ENCODE measurements around the gene OR1K1. TPM values are rescaled to one million over a fixed set of nuclear protein-coding genes. Genes with fewer than 3 reads are reported as not detected.
"Not testable (repeated sequence)": the region's sequence is repeated elsewhere in the genome, so short reads cannot be mapped to it uniquely, and the experiment has no call there.

The OR1K1 gene
- total and polyA plus RNA-seq, 2 donors (not counting 3 experiments of a cell fraction or from before 2014, with no cell fraction given) = not detected

DNA sequence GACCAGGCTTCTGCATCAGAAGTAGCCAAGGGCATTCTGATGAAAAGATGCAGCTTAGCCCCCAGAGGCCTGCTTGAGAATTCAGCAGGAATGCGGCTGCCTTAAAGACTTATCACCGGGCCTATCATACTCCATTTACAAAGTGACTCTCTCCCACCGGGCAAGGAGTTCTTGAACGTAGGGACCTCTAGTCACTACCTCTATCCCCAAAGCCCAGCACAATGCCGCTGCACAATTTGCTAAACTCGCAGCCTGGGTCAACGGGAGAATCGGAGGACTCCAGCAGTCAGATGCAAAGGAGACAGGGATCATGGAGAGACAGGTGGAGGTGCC is 27.8 kb downstream of the OR1K1 start:
- peak overlapping the region; percentile 50 to 84 (median 57) for H3K4me3 ChIP-seq (replicated peaks in 1 of 3; ENCODE audit: insufficient read depth in 1 of 3, low read depth in 1 of 3, low read length in 3 of 3)
- H3K36me3 ChIP-seq (ENCODE audit: control insufficient read depth in 2 of 2, extremely low read depth in 1 of 2, insufficient read depth in 2 of 2, low read length in 2 of 2) = peaks cover 7 to 14% of the 10 kb centered on the region in 2 experiments
- peaks cover 26% of the 10 kb centered on the region for H3K79me2 ChIP-seq (ENCODE audit: control insufficient read depth, insufficient read depth, low read length)
- intact Hi-C loops (cut with micrococcal nuclease) = loop anchor here (1.0 to 10.0 kb wide), 2 partner anchors 7 to 1543 kb away; no protein-coding TSS in a partner anchor
- ChIA-PET CTCF (interaction anchor here (1.2 to 2.0 kb wide), 4 partner anchors 8 to 17 kb away, joined by 3 to 10 read pairs (median 7); no protein-coding TSS in a partner anchor), POLR2A (interaction anchor here (0.6 to 1.9 kb wide), 6 partner anchors 8 to 85 kb away, joined by 3 to 8 read pairs (median 6); partner anchors contain the start of gene ZBTB6)
- H3K9me1 ChIP-seq (replicated peaks; ENCODE audit: control insufficient read depth, extremely low read depth, insufficient read depth, low read length) = no peaks in the 10 kb centered on the region
- no peaks in the 10 kb centered on the region for H4K20me1 ChIP-seq (replicated peaks; ENCODE audit: control insufficient read depth, extremely low read depth, insufficient read depth, low read length)
- H3K9me3 ChIP-seq (replicated peaks; ENCODE audit: control insufficient read depth, insufficient read depth, low read length) = no peaks in the 10 kb centered on the region
- DNase-seq (ENCODE audit: low read depth, low spot score) (no peak), FAIRE-seq (peak; percentile 31)
- H3K27ac ChIP-seq (ENCODE audit: insufficient read depth, low read depth, low read length) = peak overlapping the region; percentile 84
- peak overlapping the region; percentile 73 for H3K4me2 ChIP-seq (ENCODE audit: insufficient read depth, low read length)
- TSS peak; percentile 35 for BruUV-seq (replicated peaks)
- no peaks in the 10 kb centered on the region for H3K27me3 ChIP-seq (ENCODE audit: control insufficient read depth in 2 of 2, insufficient read depth in 2 of 2, low read length in 2 of 2)
- peaks cover 17% of the 10 kb centered on the region for H3K4me1 ChIP-seq (ENCODE audit: control insufficient read depth, extremely low read depth, insufficient read depth, low read length)
- dilution Hi-C loops (cut with MboI; ENCODE audit: extremely low pct_ligation_motif_present, low sequenced_read_pairs) = no loop called here
- H2AFZ ChIP-seq (ENCODE audit: low read depth, low read length) = peak overlapping the region; percentile 6
- peak overlapping the region; percentile 91 for H3K9ac ChIP-seq (replicated peaks; ENCODE audit: extremely low read depth, insufficient read depth, low read length)
- TF ChIP-seq, protein P1, sequence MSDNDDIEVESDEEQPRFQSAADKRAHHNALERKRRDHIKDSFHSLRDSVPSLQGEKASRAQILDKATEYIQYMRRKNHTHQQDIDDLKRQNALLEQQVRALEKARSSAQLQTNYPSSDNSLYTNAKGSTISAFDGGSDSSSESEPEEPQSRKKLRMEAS (IDR thresholded peaks at IDR 0.05; ENCODE audit: insufficient read depth, insufficient read length) = no peak
- no peak for TF ChIP-seq EZH2 (IDR thresholded peaks at IDR 0.05; ENCODE audit: borderline replicate concordance, low read depth, low read length, severe bottlenecking)
- no peak for TF ChIP-seq MYC (IDR thresholded peaks at IDR 0.05; ENCODE audit: low read depth, low read length)
- TF ChIP-seq POLR2A (IDR thresholded peaks at IDR 0.05; ENCODE audit: low read depth, low read length) = no peak
- no peak for TF ChIP-seq POLR2AphosphoS5 (IDR thresholded peaks at IDR 0.05; ENCODE audit: insufficient read depth, low read depth, low read length)
- no peak for TF ChIP-seq JUN (IDR thresholded peaks at IDR 0.05; ENCODE audit: borderline replicate concordance, insufficient read depth, insufficient read length, low read depth)
- TF ChIP-seq, protein P2, sequence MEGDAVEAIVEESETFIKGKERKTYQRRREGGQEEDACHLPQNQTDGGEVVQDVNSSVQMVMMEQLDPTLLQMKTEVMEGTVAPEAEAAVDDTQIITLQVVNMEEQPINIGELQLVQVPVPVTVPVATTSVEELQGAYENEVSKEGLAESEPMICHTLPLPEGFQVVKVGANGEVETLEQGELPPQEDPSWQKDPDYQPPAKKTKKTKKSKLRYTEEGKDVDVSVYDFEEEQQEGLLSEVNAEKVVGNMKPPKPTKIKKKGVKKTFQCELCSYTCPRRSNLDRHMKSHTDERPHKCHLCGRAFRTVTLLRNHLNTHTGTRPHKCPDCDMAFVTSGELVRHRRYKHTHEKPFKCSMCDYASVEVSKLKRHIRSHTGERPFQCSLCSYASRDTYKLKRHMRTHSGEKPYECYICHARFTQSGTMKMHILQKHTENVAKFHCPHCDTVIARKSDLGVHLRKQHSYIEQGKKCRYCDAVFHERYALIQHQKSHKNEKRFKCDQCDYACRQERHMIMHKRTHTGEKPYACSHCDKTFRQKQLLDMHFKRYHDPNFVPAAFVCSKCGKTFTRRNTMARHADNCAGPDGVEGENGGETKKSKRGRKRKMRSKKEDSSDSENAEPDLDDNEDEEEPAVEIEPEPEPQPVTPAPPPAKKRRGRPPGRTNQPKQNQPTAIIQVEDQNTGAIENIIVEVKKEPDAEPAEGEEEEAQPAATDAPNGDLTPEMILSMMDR (IDR thresholded peaks at IDR 0.05; ENCODE audit: extremely low read depth in 1 of 2, insufficient read depth in 1 of 2, low read depth in 1 of 2, low read length in 2 of 2) = no peak
- TF ChIP-seq FOS (IDR thresholded peaks at IDR 0.05; ENCODE audit: borderline replicate concordance, insufficient read depth, low read length) = no peak
- TF ChIP-seq GATA2 (IDR thresholded peaks at IDR 0.05; ENCODE audit: insufficient read depth, insufficient read length, low read depth, low read length) = no peak

DNA sequence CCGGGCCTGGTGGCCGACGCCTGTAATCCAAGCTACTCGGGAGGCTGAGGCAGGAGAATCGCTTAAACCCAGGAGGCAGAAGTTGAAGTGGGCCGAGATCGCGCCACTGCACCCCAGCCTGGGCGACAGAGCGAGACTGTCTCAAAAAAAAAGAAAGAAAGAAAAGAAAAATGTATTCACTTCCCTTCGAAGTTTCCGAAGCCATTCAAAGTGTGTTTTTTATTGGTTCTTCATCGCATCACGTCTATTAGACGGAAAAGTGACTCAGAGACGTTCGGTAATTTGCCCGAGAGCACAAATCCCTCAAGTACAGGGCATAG is 29.0 kb downstream of the OR1K1 start:
- H2AFZ ChIP-seq (ENCODE audit: low read depth, low read length) = peak overlapping the region; percentile 84
- peak overlapping the region; percentile 50 to 84 (median 57) for H3K4me3 ChIP-seq (replicated peaks in 1 of 3; ENCODE audit: insufficient read depth in 1 of 3, low read depth in 1 of 3, low read length in 3 of 3)
- DNase-seq (ENCODE audit: low read depth, low spot score); FAIRE-seq; H3K27me3 ChIP-seq (ENCODE audit: control insufficient read depth in 2 of 2, insufficient read depth in 2 of 2, low read length in 2 of 2); H3K36me3 ChIP-seq (ENCODE audit: control insufficient read depth in 2 of 2, extremely low read depth in 1 of 2, insufficient read depth in 2 of 2, low read length in 2 of 2); H3K9me1 ChIP-seq (replicated peaks; ENCODE audit: control insufficient read depth, extremely low read depth, insufficient read depth, low read length); H4K20me1 ChIP-seq (replicated peaks; ENCODE audit: control insufficient read depth, extremely low read depth, insufficient read depth, low read length); H3K9me3 ChIP-seq (replicated peaks; ENCODE audit: control insufficient read depth, insufficient read depth, low read length); dilution Hi-C loops (cut with MboI; ENCODE audit: extremely low pct_ligation_motif_present, low sequenced_read_pairs); BruUV-seq (replicated peaks): not testable (repeated sequence)
- peak overlapping the region; percentile 55 for H3K4me2 ChIP-seq (ENCODE audit: insufficient read depth, low read length)
- peaks cover 17% of the 10 kb centered on the region for H3K4me1 ChIP-seq (ENCODE audit: control insufficient read depth, extremely low read depth, insufficient read depth, low read length)
- H3K9ac ChIP-seq (replicated peaks; ENCODE audit: extremely low read depth, insufficient read depth, low read length) = peak overlapping the region; percentile 91
- H3K79me2 ChIP-seq (ENCODE audit: control insufficient read depth, insufficient read depth, low read length) = peaks cover 26% of the 10 kb centered on the region
- CTCF ChIA-PET = interaction anchor here (1.2 to 2.0 kb wide), 4 partner anchors 9 to 18 kb away, joined by 3 to 10 read pairs (median 7); no protein-coding TSS in a partner anchor
- POLR2A ChIA-PET = interaction anchor here (0.6 to 1.9 kb wide), 4 partner anchors 9 to 16 kb away, joined by 5 to 8 read pairs (median 8); no protein-coding TSS in a partner anchor
- intact Hi-C loops (cut with micrococcal nuclease) = loop anchor here (1.0 to 10.0 kb wide), 2 partner anchors 9 to 1544 kb away; no protein-coding TSS in a partner anchor
- H3K27ac ChIP-seq (ENCODE audit: insufficient read depth, low read depth, low read length) = peak overlapping the region; percentile 84

All from endothelial cell of umbilical vein (primary cell).